Measurements from ENCODE around the gene CELF4.

The CELF4 gene

GRCh38 chr18:37565101-37565976, at the start of gene CELF4:
CELF4 (minus strand) TSS chr18:37565798.
- DNase-seq, result peak; percentile 8

DNA sequence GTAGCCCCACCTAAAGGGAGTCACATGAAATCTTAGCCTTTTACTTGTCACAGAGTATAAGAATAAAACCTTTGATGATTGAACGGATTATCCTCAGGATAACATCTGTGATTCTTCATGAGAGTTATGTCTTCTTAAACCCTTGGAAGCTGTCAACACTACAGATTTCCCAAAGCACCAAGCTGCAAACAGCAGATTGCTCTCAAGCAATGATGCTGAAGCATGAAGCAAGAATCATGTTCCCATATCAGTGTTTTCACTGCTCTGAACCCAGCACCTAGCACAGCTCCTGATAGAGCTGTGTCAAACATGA, 47.6 kb upstream of the CELF4 start:
- no peak for DNase-seq

- no peak for DNase-seq
These were observed 47.1 kb upstream of the CELF4 start for GRCh38 chr18:37612524-37613252.

DNA sequence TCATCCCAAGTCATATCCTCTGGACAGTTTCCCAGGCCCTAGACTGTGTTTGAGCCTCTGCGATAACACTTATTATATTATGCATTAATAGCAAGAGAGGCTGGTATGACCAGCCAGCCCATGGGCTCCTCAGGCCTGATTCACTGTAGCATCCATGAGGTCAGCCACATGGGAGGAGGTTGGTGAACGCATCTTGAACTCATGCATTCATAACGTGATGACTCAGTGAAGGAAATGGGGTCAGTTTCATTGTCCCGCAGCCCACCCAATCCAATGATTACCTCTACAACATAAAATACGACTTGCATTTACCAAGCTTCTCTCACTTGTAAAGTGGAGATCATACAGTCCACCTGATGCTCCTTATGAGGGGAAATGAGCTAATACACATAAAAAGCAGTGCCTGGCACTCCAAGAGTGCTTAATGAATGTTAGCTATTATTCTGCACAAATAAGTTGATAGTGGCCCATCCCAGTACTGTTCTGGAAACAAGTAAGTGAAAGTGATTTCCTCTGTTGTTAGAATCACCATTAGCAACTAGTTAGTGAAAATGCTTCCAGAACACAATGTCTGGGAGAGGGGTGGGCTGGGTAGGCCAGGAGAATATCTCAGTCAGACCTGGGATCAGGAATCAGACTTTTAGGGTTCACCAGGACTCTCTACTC, 46.1 kb upstream of the CELF4 start:
- no peak for DNase-seq

DNA sequence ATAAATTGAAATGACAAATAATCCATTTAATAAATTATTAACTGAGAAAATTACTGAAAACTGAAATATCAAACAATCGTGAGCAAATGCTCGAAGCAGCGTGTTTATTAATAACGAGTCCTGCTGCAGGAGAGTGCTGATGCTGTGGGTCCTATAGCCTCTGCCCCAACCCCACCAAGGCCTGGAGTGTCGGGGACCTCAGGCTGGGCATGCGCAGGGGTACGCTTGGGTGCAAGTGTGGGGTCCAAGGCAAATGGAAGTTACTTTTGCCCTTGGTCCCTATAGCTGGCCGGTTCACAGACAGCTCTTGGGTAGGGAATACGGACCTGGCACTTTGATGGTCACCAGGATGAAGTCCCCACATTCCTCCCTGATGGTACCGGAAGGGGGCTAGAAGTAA, 43.3 kb upstream of the CELF4 start:
- no peak for DNase-seq

DNA sequence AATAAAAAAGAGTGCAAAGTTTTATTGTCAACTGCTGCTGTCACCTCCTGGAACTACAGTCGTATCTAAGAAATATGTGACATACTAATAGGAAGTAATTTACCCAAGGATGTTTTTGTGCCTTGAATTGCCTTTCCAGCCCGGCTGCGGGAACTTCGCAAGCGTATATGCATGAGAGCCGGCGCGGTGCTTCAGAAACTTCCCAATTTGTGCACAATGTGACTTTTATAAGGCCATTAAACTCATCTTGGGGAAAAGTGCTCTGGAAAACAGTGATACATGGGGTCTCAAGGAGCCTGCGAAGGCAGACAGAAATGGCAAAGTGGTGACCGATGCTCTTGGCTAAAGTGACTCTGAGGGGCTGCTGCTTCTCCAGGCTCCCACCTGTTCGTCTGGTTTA, 41.7 kb upstream of the CELF4 start:
- DNase-seq, result no peak

GRCh38 chr18:37604032-37604431, 38.4 kb upstream of the CELF4 start:
- DNase-seq, result no peak

GRCh38 chr18:37598966-37599896, 33.6 kb upstream of the CELF4 start:
- no peak for DNase-seq

DNA sequence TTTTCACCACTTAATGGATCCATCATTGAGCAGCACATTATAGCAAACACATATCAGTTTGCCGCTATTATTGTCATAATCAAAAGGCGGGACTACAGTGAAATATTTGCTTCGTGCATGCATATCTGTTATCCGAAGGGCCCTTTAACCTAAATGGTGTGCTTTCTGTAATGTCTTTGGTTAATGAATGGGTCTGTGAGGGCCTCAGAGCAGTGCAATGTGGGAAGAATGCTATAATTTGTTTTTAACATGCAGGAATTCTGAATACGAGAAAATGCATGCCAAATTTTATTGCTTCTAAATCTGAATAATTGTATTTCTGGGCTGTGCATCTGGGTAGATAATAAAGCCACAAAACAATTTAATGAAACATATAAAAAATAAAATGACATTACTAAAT, 32.8 kb upstream of the CELF4 start:
- DNase-seq, result no peak

GRCh38 chr18:37590346-37590745, 24.7 kb upstream of the CELF4 start:
- DNase-seq, result no peak

DNA sequence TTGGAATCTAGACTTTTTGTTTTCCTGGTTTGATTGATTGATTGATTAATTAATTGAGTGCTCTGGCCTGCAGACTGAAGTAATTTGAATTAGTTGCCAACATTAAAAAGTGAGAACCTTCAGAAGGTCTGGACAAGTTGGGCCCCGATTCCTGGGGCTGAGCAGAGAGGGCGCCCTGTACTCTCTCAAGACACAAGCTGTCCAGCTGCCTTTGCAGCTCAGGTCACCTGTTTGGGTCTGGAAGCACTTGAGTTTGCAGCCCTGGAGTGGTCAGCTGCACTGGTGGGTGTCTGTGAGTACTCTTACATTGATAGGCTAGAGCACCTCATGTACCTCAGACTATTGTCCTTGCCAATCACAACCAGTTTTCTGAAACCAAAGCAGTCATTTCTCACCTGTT, 22.7 kb upstream of the CELF4 start:
- no peak for DNase-seq

- DNase-seq, result no peak
These were observed 21.1 kb upstream of the CELF4 start for GRCh38 chr18:37586656-37587225.

- DNase-seq, result no peak
These were observed 19.5 kb upstream of the CELF4 start for GRCh38 chr18:37584952-37585695.

- DNase-seq, result no peak
These were observed 18.6 kb upstream of the CELF4 start for GRCh38 chr18:37584217-37584616.

GRCh38 chr18:37582261-37582660, 16.7 kb upstream of the CELF4 start:
- no peak for DNase-seq

- DNase-seq, result no peak
These were observed 13.4 kb upstream of the CELF4 start for GRCh38 chr18:37578886-37579513.

GRCh38 chr18:37578182-37578678, 12.6 kb upstream of the CELF4 start:
- no peak for DNase-seq

GRCh38 chr18:37577051-37577611, 11.5 kb upstream of the CELF4 start:
- DNase-seq, result no peak

- no peak for DNase-seq
These were observed 10.0 kb upstream of the CELF4 start for GRCh38 chr18:37575646-37576045.

DNA sequence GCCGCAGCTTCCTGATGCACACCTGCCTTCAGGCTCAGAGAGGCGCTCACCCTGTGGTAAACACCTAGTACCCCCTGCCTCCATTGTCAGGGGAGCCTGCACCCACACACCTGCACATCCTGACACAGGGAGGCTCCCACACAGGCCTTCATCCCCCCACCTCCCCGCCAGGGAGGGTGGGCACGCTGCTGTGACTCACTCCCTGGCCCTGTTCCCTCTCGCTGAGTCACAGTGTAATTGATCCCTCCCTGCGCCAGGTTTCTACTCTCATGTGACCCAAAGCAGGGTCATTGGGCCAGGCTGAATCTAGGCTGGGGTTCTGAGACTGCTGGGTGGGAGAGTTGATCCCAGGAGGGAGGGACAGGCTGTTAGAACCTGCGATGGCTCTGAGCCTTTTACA, 8.5 kb upstream of the CELF4 start:
- no peak for DNase-seq

- no peak for DNase-seq
These were observed 7.1 kb upstream of the CELF4 start for GRCh38 chr18:37572736-37573135.
